OCI-LY7 (cell line): ENCODE measurements around the gene ALDH1A3.

Experiments
- EZH2phosphoT487 ChIP-seq: fragments of 200-600 bp; sonication (generic); IDR thresholded peaks from 2 replicates; pipeline ENCODE4 v1.6.1; 2018; ENCODE audit warnings: low read depth, borderline replicate concordance, mild to moderate bottlenecking, mixed run types, antibody characterized with exemption, low read length, moderate library complexity, mixed read lengths
- TF ChIP-seq, protein P1 (sequence below): fragments of 200-600 bp; sonication (generic); conservative IDR thresholded peaks from 2 replicates; pipeline ENCODE4 v1.5.1; 2014; ENCODE audit warnings: mild to moderate bottlenecking, antibody characterized with exemption, low read length, moderate library complexity, mixed read lengths

DNA sequence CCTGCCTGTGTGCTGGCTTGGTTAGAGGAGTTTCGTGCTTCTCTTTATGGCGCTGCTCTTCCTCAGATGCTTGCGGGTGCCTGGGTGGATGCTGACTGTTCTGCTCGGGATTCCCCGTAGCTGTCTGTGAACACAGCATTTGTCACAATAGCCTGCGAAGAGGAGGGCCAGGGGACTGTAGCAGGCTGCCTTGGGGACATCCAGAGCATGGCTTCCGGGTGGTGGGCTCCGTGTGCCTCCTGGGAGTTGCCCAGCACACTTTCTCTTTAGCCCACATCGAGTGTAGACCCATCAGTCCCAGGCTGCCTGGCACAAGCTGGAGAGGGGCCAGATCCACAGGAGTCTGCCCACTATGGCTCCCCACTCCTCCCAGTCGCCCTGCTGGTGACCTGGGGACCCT is 61.9 kb downstream of the ALDH1A3 start:
- TF ChIP-seq, protein P1, sequence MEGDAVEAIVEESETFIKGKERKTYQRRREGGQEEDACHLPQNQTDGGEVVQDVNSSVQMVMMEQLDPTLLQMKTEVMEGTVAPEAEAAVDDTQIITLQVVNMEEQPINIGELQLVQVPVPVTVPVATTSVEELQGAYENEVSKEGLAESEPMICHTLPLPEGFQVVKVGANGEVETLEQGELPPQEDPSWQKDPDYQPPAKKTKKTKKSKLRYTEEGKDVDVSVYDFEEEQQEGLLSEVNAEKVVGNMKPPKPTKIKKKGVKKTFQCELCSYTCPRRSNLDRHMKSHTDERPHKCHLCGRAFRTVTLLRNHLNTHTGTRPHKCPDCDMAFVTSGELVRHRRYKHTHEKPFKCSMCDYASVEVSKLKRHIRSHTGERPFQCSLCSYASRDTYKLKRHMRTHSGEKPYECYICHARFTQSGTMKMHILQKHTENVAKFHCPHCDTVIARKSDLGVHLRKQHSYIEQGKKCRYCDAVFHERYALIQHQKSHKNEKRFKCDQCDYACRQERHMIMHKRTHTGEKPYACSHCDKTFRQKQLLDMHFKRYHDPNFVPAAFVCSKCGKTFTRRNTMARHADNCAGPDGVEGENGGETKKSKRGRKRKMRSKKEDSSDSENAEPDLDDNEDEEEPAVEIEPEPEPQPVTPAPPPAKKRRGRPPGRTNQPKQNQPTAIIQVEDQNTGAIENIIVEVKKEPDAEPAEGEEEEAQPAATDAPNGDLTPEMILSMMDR: no peak
- no peak for TF ChIP-seq EZH2phosphoT487
